Neural progenitor cell (in vitro differentiated cells): ENCODE data around the gene HPSE2.

Experiments used
- CTCF ChIP-seq: fragments of 200-600 bp; sonication (generic); IDR thresholded peaks from 2 replicates; pipeline ENCODE4 v1.5.1; 2017; ENCODE audit warnings: antibody characterized with exemption, mild to moderate bottlenecking
- EZH2 ChIP-seq: fragments of 200-600 bp; sonication (generic); IDR thresholded peaks from 2 replicates; pipeline ENCODE4 v1.6.1; 2017; ENCODE audit warnings: antibody characterized with exemption, mild to moderate bottlenecking, moderate library complexity

- TF ChIP-seq CTCF (no peak), EZH2 (no peak)
These were observed 190.0 kb downstream of the HPSE2 start for GRCh38 chr10:99045671-99046070.
